ENCODE results near the gene PZP.

The PZP gene

DNA sequence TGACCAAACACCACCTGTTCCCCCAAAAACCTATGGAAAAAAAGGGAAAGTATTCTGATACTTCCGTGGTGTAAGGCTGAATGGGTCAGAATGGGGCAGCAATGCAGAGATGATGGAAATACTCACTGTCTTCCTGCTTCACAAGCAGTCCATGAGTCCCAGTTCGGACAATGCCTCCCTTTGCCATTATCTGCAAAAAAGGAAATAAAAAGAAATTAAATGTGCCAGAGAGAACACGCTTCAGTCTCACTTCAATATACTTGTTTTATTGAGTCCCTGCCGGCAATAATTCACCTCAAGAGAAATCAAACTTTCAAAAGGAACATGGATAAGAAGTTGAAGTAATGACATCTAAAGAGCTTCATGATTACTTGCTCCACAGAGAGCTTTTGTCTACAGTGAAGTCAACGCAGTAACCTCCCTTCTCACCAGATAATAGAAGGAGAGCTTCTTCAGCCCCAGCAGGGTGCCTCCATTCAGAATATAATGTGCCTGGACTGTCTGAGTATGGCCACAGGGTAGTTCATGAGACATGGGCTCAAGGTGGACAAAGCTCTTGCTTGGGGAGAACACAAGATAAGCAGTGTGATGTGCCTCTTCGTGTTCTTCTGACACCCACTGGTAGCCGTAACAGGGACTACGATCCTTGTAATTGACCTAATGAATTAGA lies 107.0 kb downstream of the PZP start:
- no peak for DNase-seq

DNA sequence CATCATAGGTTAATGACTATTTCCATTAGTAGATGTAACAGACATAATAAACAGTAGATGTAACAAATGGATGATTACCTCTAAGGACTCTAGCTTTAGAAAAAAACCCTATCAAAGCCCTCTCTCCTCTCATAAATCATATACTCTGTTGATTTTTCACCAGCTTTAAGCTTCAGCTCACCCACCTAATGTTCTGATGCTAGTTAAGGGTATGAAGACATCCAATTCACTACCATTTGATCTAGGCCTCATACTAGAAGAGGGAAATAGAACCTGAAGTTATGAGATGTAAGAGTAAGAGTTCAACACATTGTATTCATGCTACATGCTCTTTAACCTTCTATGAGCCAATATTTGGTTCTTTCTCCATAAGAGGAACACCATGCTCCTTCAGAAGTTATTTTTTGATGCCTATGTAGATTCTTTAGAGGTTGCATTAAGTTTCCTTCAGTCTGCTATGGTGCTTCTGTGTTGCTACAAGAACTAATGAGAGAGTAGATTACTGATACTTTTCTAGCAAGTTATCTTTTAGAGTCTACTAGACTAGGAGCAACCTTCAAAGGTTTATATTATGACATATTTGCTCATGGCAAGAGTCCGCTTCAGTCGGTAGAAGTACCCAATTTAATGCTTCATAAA lies 108.5 kb downstream of the PZP start:
- DNase-seq: no peak

All from SHP77 (cell line).